Smooth muscle cell (in vitro differentiated cells): Measurements from ENCODE around the gene LPP. TPM values are rescaled to one million over a fixed set of nuclear protein-coding genes. Genes with fewer than 3 reads are reported as not detected.

Source experiments
- DNase-seq: peaks from one replicate; lab custom pipeline; 2025; ENCODE audit not compliant: unreplicated experiment; lab: John Stamatoyannopoulos, UW
- H2AFZ ChIP-seq: fragments of 200-600 bp; sonication (generic); 2 replicates; pipeline ENCODE4 v1.6.0; 2016; ENCODE audit warnings: antibody characterized with exemption, low read depth, mild to moderate bottlenecking
- H3F3A ChIP-seq: fragments of 200-600 bp; sonication (generic); 2 replicates; pipeline ENCODE4 v1.6.0; 2017; ENCODE audit warnings: antibody characterized with exemption, low read depth
- H3K27ac ChIP-seq: fragments of 200-600 bp; sonication (generic); 2 replicates; pipeline ENCODE4 v1.5.1; 2016; ENCODE audit warnings: low read depth, mild to moderate bottlenecking
- H3K27me3 ChIP-seq: fragments of 200-600 bp; sonication (generic); 2 replicates; pipeline ENCODE4 v1.6.1; 2016; ENCODE audit warnings: low read depth, mild to moderate bottlenecking
- H3K36me3 ChIP-seq: fragments of 200-600 bp; sonication (generic); 2 replicates; pipeline ENCODE4 v1.5.1; 2016; ENCODE audit warnings: low read depth
- H3K4me1 ChIP-seq: fragments of 200-600 bp; sonication (generic); 2 replicates; pipeline ENCODE4 v1.5.1; 2016; ENCODE audit warnings: low read depth
- H3K4me2 ChIP-seq: fragments of 200-600 bp; sonication (generic); 2 replicates; pipeline ENCODE4 v1.6.0; 2016; ENCODE audit warnings: mild to moderate bottlenecking
- H3K4me3 ChIP-seq: fragments of 200-600 bp; sonication (generic); 2 replicates; pipeline ENCODE4 v1.5.1; 2016; ENCODE audit warnings: mild to moderate bottlenecking
- H3K79me2 ChIP-seq: fragments of 200-600 bp; sonication (generic); 2 replicates; pipeline ENCODE4 v1.6.0; 2016; ENCODE audit warnings: low read depth, mild to moderate bottlenecking
- H3K9ac ChIP-seq: fragments of 200-600 bp; sonication (generic); 2 replicates; pipeline ENCODE4 v1.6.0; 2016; ENCODE audit warnings: low read depth
- H3K9me3 ChIP-seq: fragments of 200-600 bp; sonication (generic); replicated peaks from 2 replicates; pipeline ENCODE4 v1.5.1; 2016; ENCODE audit warnings: low read depth
- H4K20me1 ChIP-seq: fragments of 200-600 bp; sonication (generic); 2 replicates; pipeline ENCODE4 v1.6.0; 2016; ENCODE audit warnings: low read depth
- WGBS: methylation state at CpG from one replicate; pipeline ENCODE4 v1.1.7; 2016; ENCODE audit warnings: low lambda C conversion rate; 5-methylcytosine and 5-hydroxymethylcytosine counted together
- polyA plus RNA-seq: library from polyadenylated mRNA; unstranded; fragments of >200 nt; fragmentation: Nextera tagmentation; extraction: Ambion mirVana; gene quantifications from 2 replicates; pipeline ENCODE4 v1.2.1, GENCODE V29; 2016
- total RNA-seq: library from RNA; depleted of rRNA; stranded (reverse); fragments of >200 nt; gene quantifications from 2 replicates; pipeline ENCODE4 v1.2.3, GENCODE V29; 2014
- TF ChIP-seq, protein P1 (sequence below): fragments of 200-600 bp; sonication (generic); IDR thresholded peaks from 2 replicates; pipeline ENCODE4 v1.5.1; 2017; ENCODE audit warnings: borderline replicate concordance, mild to moderate bottlenecking, antibody characterized with exemption; ENCODE audit not compliant: insufficient read depth, poor library complexity, severe bottlenecking

Gene LPP
- total and polyA plus RNA-seq, 2 experiments from 2014 or later: 42.3 to 128 TPM

DNA sequence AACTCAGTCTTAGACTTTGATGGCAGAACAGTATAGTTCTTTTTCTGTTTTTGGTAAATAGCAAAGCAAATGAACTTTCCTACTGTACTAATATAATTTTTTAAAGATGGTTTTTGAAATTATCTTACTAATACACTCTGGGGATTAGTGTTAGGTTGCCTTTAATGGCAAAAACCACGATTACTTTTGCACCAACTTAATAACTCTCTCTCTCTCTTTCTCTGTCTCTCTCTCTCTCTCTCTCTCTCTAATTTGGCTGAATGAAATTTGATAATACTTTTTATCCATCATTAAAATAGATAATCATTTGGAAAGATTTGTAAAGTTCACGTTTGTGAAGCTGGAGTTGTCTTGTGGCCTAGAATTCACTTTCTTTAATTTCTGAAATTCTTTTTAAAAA, 257.8 kb downstream of the LPP start:
- Histone ChIP-seq H3K27ac (no peak overlapping the region), H3K4me1 (no peaks in the 10 kb centered on the region), H3K79me2 (peaks cover 35% of the 10 kb centered on the region), H2AFZ (no peak overlapping the region), H3K9ac (no peak overlapping the region), H3K9me3 (no peaks in the 10 kb centered on the region), H3K36me3 (peaks cover 4% of the 10 kb centered on the region), H3K4me2 (no peak overlapping the region), H4K20me1 (peaks cover 71% of the 10 kb centered on the region), H3K4me3 (no peak overlapping the region), H3K27me3 (no peaks in the 10 kb centered on the region), H3F3A (no peaks in the 10 kb centered on the region)
- TF ChIP-seq, protein P1, sequence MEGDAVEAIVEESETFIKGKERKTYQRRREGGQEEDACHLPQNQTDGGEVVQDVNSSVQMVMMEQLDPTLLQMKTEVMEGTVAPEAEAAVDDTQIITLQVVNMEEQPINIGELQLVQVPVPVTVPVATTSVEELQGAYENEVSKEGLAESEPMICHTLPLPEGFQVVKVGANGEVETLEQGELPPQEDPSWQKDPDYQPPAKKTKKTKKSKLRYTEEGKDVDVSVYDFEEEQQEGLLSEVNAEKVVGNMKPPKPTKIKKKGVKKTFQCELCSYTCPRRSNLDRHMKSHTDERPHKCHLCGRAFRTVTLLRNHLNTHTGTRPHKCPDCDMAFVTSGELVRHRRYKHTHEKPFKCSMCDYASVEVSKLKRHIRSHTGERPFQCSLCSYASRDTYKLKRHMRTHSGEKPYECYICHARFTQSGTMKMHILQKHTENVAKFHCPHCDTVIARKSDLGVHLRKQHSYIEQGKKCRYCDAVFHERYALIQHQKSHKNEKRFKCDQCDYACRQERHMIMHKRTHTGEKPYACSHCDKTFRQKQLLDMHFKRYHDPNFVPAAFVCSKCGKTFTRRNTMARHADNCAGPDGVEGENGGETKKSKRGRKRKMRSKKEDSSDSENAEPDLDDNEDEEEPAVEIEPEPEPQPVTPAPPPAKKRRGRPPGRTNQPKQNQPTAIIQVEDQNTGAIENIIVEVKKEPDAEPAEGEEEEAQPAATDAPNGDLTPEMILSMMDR: no peak
- DNase-seq: no peak
- WGBS: 97% methylated on average over 2 of the region's 2 CpGs

DNA sequence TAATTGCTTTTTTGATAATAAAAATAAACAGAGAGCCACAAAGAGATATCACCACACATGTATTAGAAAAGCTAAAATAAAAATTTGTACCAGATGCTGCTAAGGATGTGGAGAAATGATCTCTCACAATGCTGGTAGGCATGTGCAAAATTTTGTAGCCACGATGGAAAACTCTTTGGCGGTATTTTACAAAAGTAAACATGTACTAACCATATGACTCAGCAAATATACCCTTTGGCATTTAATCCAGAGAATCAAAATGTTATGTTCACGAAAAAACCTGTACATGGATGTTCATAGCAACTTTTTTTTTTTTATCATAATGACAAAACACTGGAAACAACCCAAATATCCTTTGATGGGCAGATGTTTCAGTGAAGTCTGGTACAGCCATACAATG, 261.2 kb downstream of the LPP start:
- H3K79me2 ChIP-seq: peaks cover 55% of the 10 kb centered on the region
- no peaks in the 10 kb centered on the region for H3K4me1 ChIP-seq
- 92% methylated on average over 3 of the region's 3 CpGs for WGBS
- peaks cover 3% of the 10 kb centered on the region for H3F3A ChIP-seq
- H3K4me3 ChIP-seq: no peak overlapping the region
- no peak overlapping the region for H3K9ac ChIP-seq
- peaks cover 48% of the 10 kb centered on the region for H4K20me1 ChIP-seq
- H3K36me3 ChIP-seq: peaks cover 4% of the 10 kb centered on the region
- H3K4me2 ChIP-seq: no peak overlapping the region
- no peak for DNase-seq
- H2AFZ ChIP-seq: no peak overlapping the region
- H3K9me3 ChIP-seq: no peaks in the 10 kb centered on the region
- no peak overlapping the region for H3K27ac ChIP-seq
- TF ChIP-seq, protein P1: no peak
- H3K27me3 ChIP-seq: no peaks in the 10 kb centered on the region

DNA sequence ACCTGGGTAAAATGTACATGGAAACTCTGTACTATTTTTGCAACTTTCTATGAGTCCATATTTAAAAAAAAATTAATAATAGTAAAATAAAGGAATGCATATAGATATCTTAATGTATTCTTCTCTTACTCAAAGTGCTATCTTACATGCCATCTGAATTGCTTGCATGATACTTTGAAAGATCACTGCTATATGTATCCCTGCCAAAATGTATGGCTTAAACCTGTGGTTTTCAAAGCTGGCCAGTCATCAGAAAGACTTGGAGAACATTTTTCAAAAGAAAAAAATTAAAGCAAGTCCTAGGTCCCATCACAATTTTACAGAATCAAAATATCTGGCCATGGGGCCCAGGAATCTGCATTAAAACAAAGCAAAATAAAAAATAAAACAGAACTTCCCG, 262.1 kb downstream of the LPP start:
- Histone ChIP-seq H3K4me1 (no peaks in the 10 kb centered on the region), H3K4me2 (no peak overlapping the region), H3K4me3 (no peak overlapping the region), H4K20me1 (peaks cover 46% of the 10 kb centered on the region), H3F3A (peaks cover 10% of the 10 kb centered on the region), H3K79me2 (peaks cover 60% of the 10 kb centered on the region), H3K36me3 (peaks cover 4% of the 10 kb centered on the region), H3K9me3 (no peaks in the 10 kb centered on the region), H2AFZ (no peak overlapping the region), H3K9ac (no peak overlapping the region), H3K27ac (no peak overlapping the region), H3K27me3 (no peaks in the 10 kb centered on the region)
- WGBS: 94% methylated on average over 1 of the region's 1 CpG
- DNase-seq: no peak
- TF ChIP-seq, protein P1: no peak

DNA sequence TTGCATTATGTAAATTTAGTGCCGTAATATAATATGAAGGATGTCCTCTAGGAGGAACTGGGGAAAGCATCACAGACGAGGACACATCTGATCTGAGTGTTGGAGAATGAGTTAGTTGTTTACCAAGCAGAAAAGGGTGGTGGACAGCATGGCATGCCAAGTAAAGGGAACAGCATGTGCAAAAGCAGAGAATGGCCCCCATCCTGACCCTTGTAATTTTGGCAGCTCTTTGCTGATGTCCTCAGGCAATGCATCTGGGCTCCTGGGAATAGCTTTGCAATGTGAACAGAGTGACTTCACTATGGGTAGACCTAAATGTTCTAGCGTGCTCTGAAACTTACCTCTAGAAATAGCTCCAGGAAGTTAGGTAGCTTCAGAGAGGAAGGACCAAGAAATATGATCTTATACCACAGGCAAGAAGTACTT, 263.3 kb downstream of the LPP start:
- peaks cover 37% of the 10 kb centered on the region for H4K20me1 ChIP-seq
- peaks cover 21% of the 10 kb centered on the region for H3F3A ChIP-seq
- H3K4me2 ChIP-seq: no peak overlapping the region
- no peaks in the 10 kb centered on the region for H3K4me1 ChIP-seq
- H3K9me3 ChIP-seq: no peaks in the 10 kb centered on the region
- 95% methylated on average over 3 of the region's 3 CpGs for WGBS
- no peaks in the 10 kb centered on the region for H3K36me3 ChIP-seq
- TF ChIP-seq, protein P1: no peak
- H2AFZ ChIP-seq: no peak overlapping the region
- peaks cover 53% of the 10 kb centered on the region for H3K79me2 ChIP-seq
- DNase-seq: no peak
- H3K4me3 ChIP-seq: no peak overlapping the region
- H3K9ac ChIP-seq: no peak overlapping the region
- H3K27me3 ChIP-seq: no peaks in the 10 kb centered on the region
- H3K27ac ChIP-seq: no peak overlapping the region
